RWPE2 (cell line): ENCODE results near the gene NTPCR.

ENCODE experiments used
- ATAC-seq: fragments of 200-7000 bp; cut with Tn5 transposase; 3 replicates; pipeline ENCODE4 v1.9.1; 2021; ENCODE audit warnings: low read depth
- DNase-seq: peaks from one replicate; pipeline ENCODE4 v3.0.0-alpha.2; 2020; ENCODE audit warnings: low spot score
- H3K27ac ChIP-seq: fragments of 450-650 bp; 2 replicates; pipeline ENCODE4 v1.5.1; 2017; ENCODE audit warnings: mild to moderate bottlenecking; ENCODE audit not compliant: poor library complexity, severe bottlenecking
- H3K27me3 ChIP-seq: fragments of 250-450 bp; sonication (Bioruptor Pico); 2 replicates; pipeline ENCODE4 v1.5.1; 2021; ENCODE audit warnings: mild to moderate bottlenecking, moderate library complexity; ENCODE audit not compliant: insufficient read depth, poor library complexity, severe bottlenecking
- H3K36me3 ChIP-seq: fragments of 250-450 bp; sonication (Bioruptor Pico); 2 replicates; pipeline ENCODE4 v1.5.1; 2020; ENCODE audit warnings: low read depth, mild to moderate bottlenecking, moderate library complexity
- H3K4me1 ChIP-seq: fragments of 250-450 bp; sonication (Bioruptor Pico); 2 replicates; pipeline ENCODE4 v1.5.1; 2021; ENCODE audit warnings: mild to moderate bottlenecking, moderate library complexity; ENCODE audit not compliant: insufficient read depth, poor library complexity, severe bottlenecking
- H3K4me3 ChIP-seq: fragments of 250-450 bp; sonication (Bioruptor Pico); 2 replicates; pipeline ENCODE4 v1.5.1; 2021; ENCODE audit warnings: mild to moderate bottlenecking, moderate library complexity; ENCODE audit not compliant: severe bottlenecking
- H3K9me3 ChIP-seq: fragments of 250-450 bp; sonication (Bioruptor Pico); 2 replicates; pipeline ENCODE4 v1.5.1; 2021; ENCODE audit warnings: mild to moderate bottlenecking, moderate library complexity; ENCODE audit not compliant: severe bottlenecking
- TF ChIP-seq, protein P1 (sequence below): fragments of 450-650 bp; IDR thresholded peaks from one replicate; pipeline ENCODE4 v1.5.1; 2017; ENCODE audit warnings: mild to moderate bottlenecking, moderate library complexity; ENCODE audit not compliant: poor library complexity, severe bottlenecking

Gene NTPCR

DNA sequence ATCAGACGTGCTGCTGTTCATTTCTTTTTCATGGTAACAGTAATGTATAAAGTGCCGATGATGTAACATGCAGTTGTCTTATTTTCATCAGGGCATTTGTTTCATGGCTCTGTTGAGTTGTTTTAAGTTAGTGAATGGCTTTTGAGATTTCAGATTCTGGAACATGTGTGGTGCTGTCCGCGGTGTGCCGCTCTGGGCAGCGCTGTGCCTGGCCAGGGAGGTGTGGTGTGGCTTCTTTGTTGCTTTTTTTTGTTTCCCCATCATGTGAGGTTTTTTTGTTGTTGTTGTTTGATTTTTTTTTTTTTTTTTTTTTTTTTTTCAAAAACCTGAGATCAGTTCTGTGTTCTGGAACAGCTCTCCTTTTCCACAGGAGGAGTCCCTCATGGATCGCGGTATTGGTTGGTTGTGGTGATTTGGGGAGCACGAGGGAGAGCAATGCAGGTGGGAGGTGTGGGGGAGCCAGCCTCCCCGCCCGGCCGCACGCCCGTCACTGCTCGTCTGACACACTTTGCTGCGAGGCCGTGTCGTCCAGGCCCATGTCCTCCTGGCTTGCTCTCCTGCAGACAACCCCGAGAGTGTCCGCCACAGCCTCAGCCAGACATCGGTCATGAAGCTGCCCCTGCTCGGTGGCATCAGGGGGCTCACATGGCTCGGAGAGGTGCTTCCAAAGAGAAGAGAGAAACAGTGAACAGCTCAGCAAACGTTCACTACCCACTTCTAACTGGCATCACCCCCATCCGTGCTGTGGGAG lies 33.6 kb downstream of the NTPCR start:
- TF ChIP-seq, protein P1, sequence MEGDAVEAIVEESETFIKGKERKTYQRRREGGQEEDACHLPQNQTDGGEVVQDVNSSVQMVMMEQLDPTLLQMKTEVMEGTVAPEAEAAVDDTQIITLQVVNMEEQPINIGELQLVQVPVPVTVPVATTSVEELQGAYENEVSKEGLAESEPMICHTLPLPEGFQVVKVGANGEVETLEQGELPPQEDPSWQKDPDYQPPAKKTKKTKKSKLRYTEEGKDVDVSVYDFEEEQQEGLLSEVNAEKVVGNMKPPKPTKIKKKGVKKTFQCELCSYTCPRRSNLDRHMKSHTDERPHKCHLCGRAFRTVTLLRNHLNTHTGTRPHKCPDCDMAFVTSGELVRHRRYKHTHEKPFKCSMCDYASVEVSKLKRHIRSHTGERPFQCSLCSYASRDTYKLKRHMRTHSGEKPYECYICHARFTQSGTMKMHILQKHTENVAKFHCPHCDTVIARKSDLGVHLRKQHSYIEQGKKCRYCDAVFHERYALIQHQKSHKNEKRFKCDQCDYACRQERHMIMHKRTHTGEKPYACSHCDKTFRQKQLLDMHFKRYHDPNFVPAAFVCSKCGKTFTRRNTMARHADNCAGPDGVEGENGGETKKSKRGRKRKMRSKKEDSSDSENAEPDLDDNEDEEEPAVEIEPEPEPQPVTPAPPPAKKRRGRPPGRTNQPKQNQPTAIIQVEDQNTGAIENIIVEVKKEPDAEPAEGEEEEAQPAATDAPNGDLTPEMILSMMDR = no peak
- ATAC-seq (no peak), DNase-seq (no peak)
- Histone ChIP-seq H3K36me3 (no peaks in the 10 kb centered on the region), H3K4me1 (no peaks in the 10 kb centered on the region), H3K27ac (no peak overlapping the region), H3K4me3 (no peak overlapping the region), H3K9me3 (no peaks in the 10 kb centered on the region), H3K27me3 (no peaks in the 10 kb centered on the region)

- DNase-seq (no peak), ATAC-seq (no peak)
- Histone ChIP-seq H3K4me1 (no peaks in the 10 kb centered on the region), H3K27me3 (no peaks in the 10 kb centered on the region), H3K4me3 (no peak overlapping the region), H3K36me3 (no peaks in the 10 kb centered on the region), H3K9me3 (no peaks in the 10 kb centered on the region), H3K27ac (no peak overlapping the region)
- TF ChIP-seq, protein P1 = no peak
Measured at GRCh38 chr1:232984577-232985425, 34.4 kb downstream of the NTPCR start.

DNA sequence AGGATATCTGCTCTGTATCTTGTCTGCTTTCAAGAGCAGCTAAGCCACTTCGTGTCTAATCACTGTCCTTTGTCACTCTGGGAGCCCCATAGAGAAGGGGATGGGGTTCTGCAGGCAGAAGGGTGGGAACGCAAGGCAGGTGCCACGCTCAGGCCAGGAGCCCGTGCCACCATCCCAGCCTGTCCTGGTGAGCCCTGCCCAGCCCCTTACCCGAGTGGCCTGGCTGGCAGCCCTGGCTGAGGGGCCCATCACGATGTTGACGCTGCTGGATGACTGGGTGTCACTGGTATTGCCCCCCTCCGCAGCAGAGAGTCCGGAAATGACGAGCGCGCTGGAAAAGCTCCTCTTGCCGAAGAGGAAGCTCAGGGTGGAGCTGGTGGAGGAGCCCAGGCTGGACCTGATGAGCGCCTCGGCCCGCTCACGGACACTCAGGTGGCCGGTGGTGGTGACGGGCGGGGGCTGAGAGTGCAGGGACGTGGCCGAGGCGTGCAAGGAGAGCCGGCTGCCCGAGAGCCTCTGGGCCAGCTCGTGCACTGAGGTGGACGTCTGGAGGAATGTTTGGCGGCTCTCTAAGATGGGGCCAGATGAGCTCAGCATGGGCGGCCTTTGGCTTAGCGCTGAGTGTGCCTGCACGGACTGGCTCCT lies 35.6 kb downstream of the NTPCR start:
- no peaks in the 10 kb centered on the region for H3K9me3 ChIP-seq
- H3K27me3 ChIP-seq = no peaks in the 10 kb centered on the region
- no peak overlapping the region for H3K4me3 ChIP-seq
- ATAC-seq (no peak), DNase-seq (no peak)
- H3K36me3 ChIP-seq = no peaks in the 10 kb centered on the region
- TF ChIP-seq, protein P1 = no peak
- H3K4me1 ChIP-seq = no peaks in the 10 kb centered on the region
- no peak overlapping the region for H3K27ac ChIP-seq

- Histone ChIP-seq H3K9me3 (no peaks in the 10 kb centered on the region), H3K4me1 (no peaks in the 10 kb centered on the region), H3K36me3 (no peaks in the 10 kb centered on the region), H3K27ac (no peak overlapping the region), H3K4me3 (no peak overlapping the region), H3K27me3 (no peaks in the 10 kb centered on the region)
- DNase-seq (no peak), ATAC-seq (no peak)
- TF ChIP-seq, protein P1 = no peak
Measured at GRCh38 chr1:232986527-232986922, 36.1 kb downstream of the NTPCR start.
